MCF 10A (cell line): Measurements from ENCODE around the gene PVRIG. TPM values are rescaled to one million over a fixed set of nuclear protein-coding genes. Genes with fewer than 3 reads are reported as not detected.

Experiments used
- total RNA-seq: library from RNA; stranded (reverse); gene quantifications from 2 replicates; pipeline ENCODE4 v1.2.3, GENCODE V29; 2022

PVRIG gene
- total RNA-seq, 1 experiment from 2014 or later = not detected

Other genes starting within 250 kb of the PVRIG start
- 0.58 and 0.59 TPM in 2 replicates for gene AZGP1, start 243.9 kb upstream of the PVRIG start, total RNA-seq
- gene ZKSCAN1, start 204.4 kb upstream of the PVRIG start, total RNA-seq = 80.2 and 86.2 TPM in 2 replicates
- 13.8 and 14.7 TPM in 2 replicates for gene ZSCAN21, start 170.2 kb upstream of the PVRIG start, total RNA-seq
- gene ZNF3, start 138.2 kb upstream of the PVRIG start, total RNA-seq = 23.7 and 24.8 TPM in 2 replicates
- gene COPS6, start 131.0 kb upstream of the PVRIG start, total RNA-seq = 85.2 and 103 TPM in 2 replicates
- 38.5 and 67.8 TPM in 2 replicates for gene MCM7, start 118.6 kb upstream of the PVRIG start, total RNA-seq
- gene AP4M1, start 118.3 kb upstream of the PVRIG start, total RNA-seq = 13.5 and 13.6 TPM in 2 replicates
- gene TAF6, start 100.6 kb upstream of the PVRIG start, total RNA-seq = 47.2 and 58.9 TPM in 2 replicates
- gene CNPY4, start 100.3 kb upstream of the PVRIG start, total RNA-seq = 2.9 and 3.0 TPM in 2 replicates
- 2.5 and 3.2 TPM in 2 replicates for gene MBLAC1, start 93.0 kb upstream of the PVRIG start, total RNA-seq
- 76.6 and 87.3 TPM in 2 replicates for gene LAMTOR4, start 71.0 kb upstream of the PVRIG start, total RNA-seq
- gene TRAPPC14, start 61.2 kb upstream of the PVRIG start, total RNA-seq = 18.0 and 21.7 TPM in 2 replicates
- gene GAL3ST4, start 51.3 kb upstream of the PVRIG start, total RNA-seq = 0.17 and 0.26 TPM in 2 replicates
- gene GPC2, start 42.6 kb upstream of the PVRIG start, total RNA-seq = 0.65 and 1.0 TPM in 2 replicates
- 1.1 and 1.5 TPM in 2 replicates for gene STAG3, start 42.0 kb upstream of the PVRIG start, total RNA-seq
- gene SPDYE3, start 87.8 kb downstream of the PVRIG start, total RNA-seq = not detected in 2 replicates
- gene PILRB, start 138.2 kb downstream of the PVRIG start, total RNA-seq = 39.8 and 56.2 TPM in 2 replicates
- gene PILRA, start 153.5 kb downstream of the PVRIG start, total RNA-seq = 0.65 and 1.6 TPM in 2 replicates
- gene ZCWPW1, start 208.8 kb downstream of the PVRIG start, total RNA-seq = 6.5 and 8.5 TPM in 2 replicates
- gene MEPCE, start 209.9 kb downstream of the PVRIG start, total RNA-seq = 42.8 and 59.9 TPM in 2 replicates
- gene PPP1R35, start 216.5 kb downstream of the PVRIG start, total RNA-seq = 38.5 and 45.3 TPM in 2 replicates
- 0.49 and 0.74 TPM in 2 replicates for gene SPACDR, start 244.3 kb downstream of the PVRIG start, total RNA-seq